Activated CD8-positive, alpha-beta memory T cell treated with anti-CD3 and anti-CD28 coated beads, Interleukin-2, amount 50 U/mL, for 4 hours (primary cell): Measurements from ENCODE around the gene ACSL1.
"Not testable (repeated sequence)": the region's sequence is repeated elsewhere in the genome, so short reads cannot be mapped to it uniquely, and the experiment has no call there.

Experiments used
- DNase-seq: peaks from one replicate; pipeline ENCODE4 v3.0.0-alpha.2; 2020

Gene ACSL1

GRCh38 chr4:184785813-184786212, 40.0 kb downstream of the ACSL1 start:
- no peak for DNase-seq

- no peak for DNase-seq
Measured at GRCh38 chr4:184784628-184785257, 41.0 kb downstream of the ACSL1 start.

GRCh38 chr4:184782731-184783373, 42.9 kb downstream of the ACSL1 start:
- DNase-seq = no peak

DNA sequence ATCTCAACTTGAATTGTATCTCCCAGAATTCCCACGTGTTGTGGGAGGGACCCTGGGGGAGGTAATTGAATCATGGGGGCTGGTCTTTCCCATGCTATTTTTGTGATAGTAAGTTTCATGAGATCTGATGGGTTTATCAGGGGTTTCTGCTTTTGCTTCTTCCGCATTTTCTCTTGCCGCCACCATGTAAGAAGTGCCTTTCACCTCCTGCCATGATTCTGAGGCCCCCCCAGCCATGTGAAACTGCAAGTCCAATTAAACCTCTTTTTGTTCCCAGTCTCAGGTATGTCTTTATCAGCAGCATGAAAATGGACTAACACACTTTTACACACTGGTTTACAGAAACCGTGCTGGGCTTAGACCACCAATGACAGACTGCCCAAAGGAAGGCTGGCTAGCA, 46.6 kb downstream of the ACSL1 start:
- DNase-seq = not testable (repeated sequence)

GRCh38 chr4:184778325-184778724, 47.4 kb downstream of the ACSL1 start:
- no peak for DNase-seq

GRCh38 chr4:184776821-184777220, 48.9 kb downstream of the ACSL1 start:
- DNase-seq = no peak

- no peak for DNase-seq
Measured at GRCh38 chr4:184775854-184776555, 49.8 kb downstream of the ACSL1 start.

GRCh38 chr4:184774152-184774551, 51.6 kb downstream of the ACSL1 start:
- no peak for DNase-seq

DNA sequence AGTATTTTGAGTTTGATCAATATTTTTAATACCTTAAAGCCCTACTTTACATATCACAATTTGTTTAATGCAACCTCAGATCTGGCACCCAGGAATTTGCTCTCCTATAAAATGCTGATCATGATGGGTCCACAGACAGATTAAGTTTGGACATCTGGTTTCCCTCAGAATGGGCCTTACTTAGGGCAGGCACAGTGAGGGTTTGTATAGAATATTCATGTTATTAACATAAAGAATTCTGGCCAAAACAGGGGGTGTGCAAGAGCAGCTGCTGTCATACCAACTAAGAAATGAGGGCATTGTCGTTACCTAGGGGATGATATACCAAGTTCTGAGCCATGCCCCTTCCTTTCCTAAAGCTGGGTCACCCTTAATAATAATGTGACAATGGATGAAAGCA, 54.4 kb downstream of the ACSL1 start:
- DNase-seq = no peak

DNA sequence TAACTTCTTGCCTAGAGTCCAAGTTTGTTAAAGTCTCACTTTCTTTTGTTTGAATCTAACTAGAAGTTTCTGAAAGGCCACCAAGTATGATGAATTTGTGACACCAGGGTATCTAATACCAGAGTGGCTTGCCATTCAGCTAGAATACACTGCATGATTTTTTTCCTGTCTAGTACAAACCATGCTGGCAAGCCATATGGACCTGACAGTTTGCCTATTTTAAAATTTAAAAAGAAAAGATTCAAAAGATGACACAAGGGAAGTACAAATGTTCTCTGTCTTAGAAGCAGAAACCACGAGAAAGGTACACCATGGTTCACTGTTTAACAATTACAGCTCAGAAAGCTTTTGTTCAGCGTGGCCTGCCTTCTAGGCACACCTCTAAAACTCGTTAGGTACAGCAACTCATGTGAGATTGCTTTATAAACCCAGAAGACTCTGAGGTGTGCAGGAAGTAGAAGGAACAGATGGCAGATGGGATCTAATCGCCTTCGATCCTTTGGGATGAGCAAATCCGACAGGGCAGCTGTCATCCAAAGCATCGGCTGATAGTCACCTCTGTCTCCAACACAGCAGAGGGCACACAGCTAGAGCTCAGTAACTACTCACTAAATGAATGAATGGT, 56.5 kb downstream of the ACSL1 start:
- DNase-seq = no peak

DNA sequence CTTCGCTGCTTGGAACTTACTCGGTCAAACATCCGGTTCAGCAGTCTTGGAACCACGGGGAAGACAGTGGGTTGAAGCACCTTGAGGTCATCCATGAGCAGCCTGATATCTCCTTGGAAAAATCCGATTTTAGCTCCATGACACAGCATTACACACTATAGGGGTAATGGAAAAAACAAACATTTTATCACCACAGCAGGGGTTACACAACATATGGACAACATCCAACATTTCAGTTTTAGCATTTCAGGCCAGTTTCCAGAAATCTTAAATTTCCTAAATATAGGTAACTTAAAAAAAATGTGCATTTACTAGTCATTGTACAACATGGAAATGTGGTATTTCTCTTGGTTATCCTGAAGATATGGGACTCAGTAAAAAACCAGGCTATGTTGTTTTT, 57.5 kb downstream of the ACSL1 start:
- no peak for DNase-seq

DNA sequence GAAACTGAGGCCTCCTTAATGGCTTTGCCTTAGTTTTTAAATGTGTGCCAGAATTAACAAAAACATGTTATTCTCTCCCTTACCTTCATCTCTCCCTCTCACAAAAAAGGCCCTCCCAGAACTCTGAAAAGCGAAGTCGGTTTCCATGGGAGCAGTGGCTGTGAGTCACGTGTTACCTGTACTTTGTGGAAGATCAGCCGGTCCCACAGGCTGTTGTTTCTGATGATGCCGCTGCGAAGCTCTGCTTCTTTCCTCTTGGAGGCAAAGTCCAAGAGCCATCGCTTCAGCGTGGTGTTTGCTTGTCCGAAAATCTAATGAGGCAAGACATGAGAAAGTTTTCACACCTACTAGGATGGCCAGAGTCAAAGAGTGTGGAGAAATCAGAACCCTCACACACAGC, 59.3 kb downstream of the ACSL1 start:
- DNase-seq = no peak

DNA sequence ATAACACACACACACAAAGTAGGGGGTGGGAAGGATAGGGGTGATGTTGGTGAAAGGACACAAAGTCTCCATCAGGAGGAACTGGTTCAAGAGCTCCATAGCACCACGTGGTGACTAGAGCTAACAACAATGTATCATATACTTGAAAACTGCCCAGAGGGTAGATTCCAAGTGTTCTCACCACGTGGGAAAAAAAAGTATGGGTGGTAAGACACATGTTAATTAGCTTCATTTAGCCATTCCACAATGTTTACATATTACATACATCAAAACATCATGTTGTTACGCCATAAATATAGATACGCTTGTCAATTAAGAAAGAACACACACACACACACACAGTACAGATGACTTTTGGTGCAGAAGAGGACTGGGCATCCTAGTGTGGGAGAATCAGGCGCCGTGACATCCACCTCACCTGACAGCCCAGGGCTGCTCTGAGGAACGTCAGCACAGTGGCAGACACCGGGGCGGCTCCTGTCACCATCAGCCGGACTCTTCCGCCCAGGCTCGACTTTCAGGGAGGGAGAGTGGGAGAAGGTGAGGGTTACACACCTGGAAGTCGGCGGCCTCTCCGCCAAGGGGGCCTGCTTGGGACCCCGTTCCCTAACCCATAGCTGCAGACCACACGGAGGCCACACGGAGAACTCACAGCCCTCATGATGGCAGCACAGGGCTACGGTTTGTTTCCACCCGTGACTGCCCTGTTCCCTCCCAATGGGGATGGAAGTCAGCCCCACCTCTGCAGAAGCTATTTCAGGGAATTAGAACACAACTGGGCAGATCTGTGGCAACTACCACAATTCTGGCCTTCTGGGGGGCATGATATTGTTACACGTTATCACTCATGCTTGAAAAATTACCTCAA, 60.1 kb downstream of the ACSL1 start:
- DNase-seq = no peak

- DNase-seq = no peak
Measured at GRCh38 chr4:184764601-184765000, 61.2 kb downstream of the ACSL1 start.

DNA sequence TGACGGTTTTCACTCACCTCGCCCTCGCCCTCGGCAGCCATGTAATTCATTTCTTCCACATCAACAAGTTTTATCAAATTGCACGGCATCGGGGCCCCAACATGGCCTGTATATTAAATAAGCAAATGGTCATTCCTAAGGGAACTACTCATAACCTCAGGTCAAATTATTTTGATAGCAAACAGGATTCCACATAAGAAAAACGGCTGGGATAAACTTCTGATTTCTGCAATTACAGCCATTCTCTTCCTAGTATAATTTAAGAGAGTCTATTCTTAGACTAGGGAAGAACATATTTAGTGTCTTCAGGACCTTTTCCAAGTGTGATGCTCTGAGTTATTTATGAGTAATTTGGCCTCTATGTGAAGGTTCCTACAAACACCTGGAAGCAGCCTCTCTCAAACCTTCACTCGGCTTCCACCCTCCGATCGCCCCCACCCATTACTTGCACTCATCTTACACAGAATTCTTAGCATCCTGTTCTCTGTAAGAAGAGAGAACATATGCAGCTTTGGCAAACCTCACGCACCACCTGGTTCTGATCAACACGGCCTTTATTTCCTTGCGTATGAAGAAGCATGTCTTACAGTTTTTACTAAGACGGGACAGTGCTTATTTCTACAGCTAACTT, 62.5 kb downstream of the ACSL1 start:
- DNase-seq = no peak

- DNase-seq = no peak
Measured at GRCh38 chr4:184762100-184762499, 63.7 kb downstream of the ACSL1 start.

DNA sequence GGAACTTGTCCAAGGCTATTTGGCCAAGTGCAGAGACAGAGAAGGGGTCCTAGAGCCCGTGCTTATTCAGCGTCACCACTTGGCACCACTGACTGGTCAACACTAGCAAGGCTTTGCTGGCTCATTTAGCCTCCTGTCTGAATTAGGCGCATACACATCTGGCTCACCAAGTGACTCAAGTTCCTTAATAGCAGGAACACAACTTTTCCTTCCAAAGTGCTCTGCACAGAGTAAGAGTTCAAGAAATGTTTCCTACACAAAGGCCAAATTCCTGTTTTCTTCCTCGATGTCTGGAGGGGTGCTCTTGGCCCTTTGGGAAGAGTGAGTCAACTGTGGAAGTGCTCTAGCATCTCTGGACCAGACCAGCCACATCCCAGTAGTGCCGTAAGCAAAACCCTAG, 65.1 kb downstream of the ACSL1 start:
- DNase-seq = no peak

DNA sequence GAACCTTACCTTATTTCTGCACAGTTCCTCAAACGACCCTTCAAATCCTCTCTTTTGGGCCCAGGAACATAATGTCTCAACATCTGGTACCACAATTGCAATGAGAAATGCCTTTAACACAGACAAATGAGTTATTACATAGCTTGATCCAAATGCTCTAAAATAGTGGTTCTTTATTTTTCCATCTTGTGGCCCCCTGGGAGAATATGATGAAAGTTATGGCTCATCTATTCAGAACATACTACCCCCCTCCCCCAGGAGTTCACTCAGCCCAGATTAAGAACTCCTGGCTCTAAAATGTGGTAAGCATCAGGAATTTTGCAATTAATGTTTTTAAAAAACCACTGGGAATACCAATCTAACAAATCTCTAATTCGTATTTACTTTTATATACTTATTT, 68.0 kb downstream of the ACSL1 start:
- no peak for DNase-seq

- DNase-seq = no peak
Measured at GRCh38 chr4:184756399-184756798, 69.4 kb downstream of the ACSL1 start.

DNA sequence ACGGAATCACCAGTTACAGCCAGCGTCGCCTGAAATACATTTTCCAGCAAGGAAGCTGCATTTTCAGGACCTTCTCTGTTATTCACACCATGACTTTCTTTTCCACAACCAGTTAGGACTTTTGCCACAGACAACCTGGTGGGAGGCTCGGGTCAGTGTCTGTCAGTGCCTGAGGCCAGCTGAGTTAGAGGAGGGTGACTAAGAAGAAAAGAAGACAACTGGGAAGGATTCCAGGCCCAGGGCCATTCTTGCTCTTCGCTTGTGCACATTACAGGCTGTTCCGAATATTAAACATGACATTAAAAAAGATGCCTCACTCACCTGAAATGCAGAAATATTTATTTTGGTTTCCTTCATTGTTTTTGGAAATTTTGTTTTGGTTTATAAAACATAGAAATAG, 70.5 kb downstream of the ACSL1 start:
- no peak for DNase-seq

- no peak for DNase-seq
Measured at GRCh38 chr4:184752496-184753275, 73.1 kb downstream of the ACSL1 start.

DNA sequence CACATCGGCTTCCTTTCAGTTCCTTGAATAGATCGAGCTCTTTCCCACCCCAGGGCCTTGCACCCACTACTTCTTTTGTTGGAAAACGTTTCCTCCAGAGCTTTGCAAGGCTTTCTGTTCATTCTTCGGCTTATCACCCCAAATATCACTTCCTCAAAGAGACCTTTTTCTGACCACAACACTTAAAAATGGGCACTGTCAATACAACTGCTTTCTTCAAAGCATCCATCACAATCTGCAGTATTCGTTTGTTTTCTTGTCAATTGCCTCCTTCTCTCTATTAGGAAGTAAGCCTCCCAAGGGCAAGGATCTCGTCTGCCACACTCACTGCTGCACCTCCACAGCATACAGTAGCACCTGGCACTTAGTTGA, 74.2 kb downstream of the ACSL1 start:
- DNase-seq = no peak
